Mucosa of gallbladder (tissue), 1 donor: ENCODE results near the gene PRIMA1. TPM values are rescaled to one million over a fixed set of nuclear protein-coding genes. Genes with fewer than 3 reads are reported as not detected.
A peak's percentile ranks its signal among the peaks of the same experiment; 100 is the strongest.

Source experiments
- DNase-seq: peaks from one replicate; pipeline ENCODE4 v3.0.0-alpha.2; 2020; ENCODE audit warnings: low spot score
- total RNA-seq: library from RNA; stranded (reverse); gene quantifications from one replicate; pipeline ENCODE4 v1.2.1, GENCODE V29; 2021
- donor health status: DM: no; HTN: no; CAD: no.

Gene PRIMA1
- total RNA-seq, 1 donor from 2014 or later, result 5.0 TPM

DNA sequence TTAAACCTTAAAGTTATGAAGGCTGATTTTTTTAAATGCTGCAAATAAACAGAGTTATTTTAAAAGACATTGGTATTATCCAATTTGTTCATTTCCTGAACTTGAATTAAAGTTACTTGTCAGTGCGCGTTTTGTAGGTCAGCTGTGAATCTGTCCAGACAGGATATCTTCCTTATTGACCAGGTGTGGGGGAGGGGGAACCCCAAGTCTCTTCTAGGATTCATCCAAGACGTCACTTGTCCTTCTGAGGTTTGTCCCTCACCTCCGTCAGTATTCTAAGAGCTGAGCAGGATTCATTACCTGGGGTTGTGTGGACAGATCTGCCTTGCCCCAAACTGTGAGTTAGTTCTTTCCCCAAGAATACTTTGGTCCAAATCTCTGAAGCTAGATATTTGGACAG lies 8.8 kb upstream of the PRIMA1 start:
- DNase-seq, result no peak

DNA sequence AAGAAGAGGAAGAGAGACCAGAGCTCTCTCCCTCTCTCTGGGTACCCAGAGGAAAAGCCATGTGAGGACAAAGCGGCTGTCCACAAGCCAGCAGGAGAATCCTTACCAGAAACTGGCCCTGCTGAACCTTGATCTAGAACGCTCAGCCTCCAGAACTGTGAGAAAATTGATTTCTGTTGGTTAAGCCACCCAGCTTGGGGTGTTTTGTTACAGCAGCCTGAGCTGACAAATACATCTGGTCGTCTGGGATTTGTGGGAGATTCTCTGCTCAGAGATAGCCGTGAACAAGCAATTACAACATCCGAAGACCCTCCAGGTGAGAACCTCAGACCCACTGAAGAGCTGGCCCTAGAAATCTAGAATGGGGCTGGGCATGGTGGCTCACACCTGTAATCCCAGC lies 6.5 kb upstream of the PRIMA1 start:
- DNase-seq, result no peak

DNA sequence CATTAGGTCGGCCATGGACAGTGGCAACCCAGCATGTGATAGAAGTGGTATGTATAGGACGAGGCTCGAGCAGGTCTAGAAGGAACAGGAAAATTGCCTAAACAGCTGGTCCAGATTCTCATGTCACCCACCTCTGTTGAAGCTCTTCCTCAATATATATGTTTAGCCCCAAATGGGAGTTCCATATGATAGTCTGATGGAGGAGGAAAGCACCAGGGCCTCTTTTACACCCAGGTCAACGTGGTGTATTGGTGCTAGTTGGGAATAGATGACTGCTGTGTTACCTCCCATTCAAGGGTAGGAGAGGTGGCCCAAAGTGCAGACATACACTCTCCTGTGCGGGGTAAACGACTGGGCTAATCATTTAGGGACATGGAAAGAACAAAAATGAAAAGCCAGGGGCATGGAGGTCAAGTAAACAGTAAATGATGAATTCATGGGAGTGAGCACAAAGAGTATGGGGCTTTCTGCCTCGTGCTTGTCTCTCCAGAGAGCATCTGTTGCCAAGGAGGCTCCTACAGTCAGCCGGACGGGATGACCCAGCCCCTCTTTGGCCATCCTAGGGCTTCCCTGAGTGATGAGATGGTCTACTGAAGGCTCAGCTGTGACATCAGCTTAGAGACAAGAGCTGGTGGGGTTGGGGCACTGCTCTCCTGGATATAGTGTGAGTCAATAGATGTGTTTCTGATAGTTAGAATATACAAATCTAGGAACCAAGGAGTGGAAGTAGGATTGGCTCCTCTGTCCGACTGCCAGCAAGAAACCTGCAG lies 5.5 kb upstream of the PRIMA1 start:
- DNase-seq, result no peak

DNA sequence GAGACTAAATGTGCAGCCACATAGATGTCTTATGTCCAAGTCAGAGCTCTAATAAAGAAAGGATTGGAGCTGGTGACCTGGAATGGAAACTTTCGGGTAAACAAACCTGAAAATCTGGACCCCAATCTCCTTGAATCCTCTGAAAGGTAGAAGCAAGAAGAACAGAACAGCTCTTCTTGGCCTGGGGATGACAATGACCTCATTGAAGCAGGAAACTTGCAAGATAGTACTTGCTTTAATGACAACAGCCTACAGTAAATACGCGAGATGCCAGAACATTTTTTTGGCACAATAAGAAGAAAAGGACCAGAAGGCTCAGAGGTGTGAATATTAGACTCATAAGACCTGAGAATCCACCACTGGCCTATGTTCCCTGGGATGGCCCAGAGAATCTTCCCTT lies 4.1 kb upstream of the PRIMA1 start:
- DNase-seq, result no peak

DNA sequence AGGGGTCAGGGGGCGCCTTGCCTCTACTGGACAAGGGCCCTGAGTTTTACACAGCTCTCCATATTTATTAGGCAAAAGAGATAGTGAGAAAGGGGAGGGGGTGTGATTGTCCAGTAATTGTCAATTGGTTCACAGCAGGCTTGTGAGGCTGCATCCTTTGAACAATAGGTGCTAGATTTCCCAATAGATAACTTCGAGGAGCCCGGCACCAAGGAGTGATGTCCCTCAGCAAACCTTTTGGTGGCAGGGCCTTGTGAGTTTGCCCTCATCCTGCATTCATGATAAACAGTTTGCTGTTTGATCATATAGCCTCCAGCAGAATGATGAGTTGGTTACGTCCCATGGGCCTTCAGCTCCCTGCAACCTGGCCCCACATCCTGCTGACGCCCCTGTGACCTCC lies 2.7 kb upstream of the PRIMA1 start:
- DNase-seq, result no peak

DNA sequence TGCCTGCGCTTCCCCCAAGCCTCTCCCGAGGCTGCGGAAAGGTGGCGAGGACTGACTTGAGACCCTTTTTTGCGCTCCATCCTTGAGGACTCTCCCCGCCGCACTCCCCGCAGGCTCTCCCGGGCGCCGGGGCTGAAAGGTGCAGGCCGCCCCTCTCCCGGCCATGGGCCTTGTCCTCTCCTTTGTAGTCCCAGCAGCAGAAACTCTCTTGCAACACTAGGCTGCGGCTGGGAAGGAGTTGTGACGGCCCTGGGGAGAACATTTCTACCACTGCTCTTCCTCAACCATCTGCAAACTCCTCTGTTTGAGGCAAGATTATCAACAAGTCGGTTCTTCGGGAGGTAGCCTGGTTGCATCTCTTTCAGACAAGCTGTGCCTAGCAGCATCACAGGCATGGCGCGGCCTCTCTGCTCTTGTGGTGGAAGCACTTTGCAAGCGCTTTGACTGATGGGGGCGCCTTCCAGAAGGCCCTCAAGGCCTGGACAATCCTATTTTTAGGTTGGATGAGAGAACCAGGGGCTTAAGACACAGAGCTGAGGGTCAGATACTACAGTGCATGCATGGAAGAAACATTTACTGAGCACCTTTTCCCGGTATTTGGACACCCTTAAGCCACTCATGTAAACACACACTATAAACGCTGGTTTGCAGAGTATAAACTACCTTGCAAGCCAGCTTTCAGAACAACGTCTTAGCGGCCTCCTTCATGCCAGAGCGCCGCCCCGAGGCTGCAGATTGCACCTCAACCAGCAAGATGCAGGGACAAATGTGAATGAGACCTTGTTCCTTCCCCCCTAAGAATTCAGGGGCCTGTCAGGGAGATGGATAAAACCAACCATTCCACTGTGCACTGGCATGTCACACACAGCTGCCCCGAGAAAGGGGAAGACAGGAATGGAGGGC lies 1.2 kb upstream of the PRIMA1 start:
- DNase-seq, result no peak

DNA sequence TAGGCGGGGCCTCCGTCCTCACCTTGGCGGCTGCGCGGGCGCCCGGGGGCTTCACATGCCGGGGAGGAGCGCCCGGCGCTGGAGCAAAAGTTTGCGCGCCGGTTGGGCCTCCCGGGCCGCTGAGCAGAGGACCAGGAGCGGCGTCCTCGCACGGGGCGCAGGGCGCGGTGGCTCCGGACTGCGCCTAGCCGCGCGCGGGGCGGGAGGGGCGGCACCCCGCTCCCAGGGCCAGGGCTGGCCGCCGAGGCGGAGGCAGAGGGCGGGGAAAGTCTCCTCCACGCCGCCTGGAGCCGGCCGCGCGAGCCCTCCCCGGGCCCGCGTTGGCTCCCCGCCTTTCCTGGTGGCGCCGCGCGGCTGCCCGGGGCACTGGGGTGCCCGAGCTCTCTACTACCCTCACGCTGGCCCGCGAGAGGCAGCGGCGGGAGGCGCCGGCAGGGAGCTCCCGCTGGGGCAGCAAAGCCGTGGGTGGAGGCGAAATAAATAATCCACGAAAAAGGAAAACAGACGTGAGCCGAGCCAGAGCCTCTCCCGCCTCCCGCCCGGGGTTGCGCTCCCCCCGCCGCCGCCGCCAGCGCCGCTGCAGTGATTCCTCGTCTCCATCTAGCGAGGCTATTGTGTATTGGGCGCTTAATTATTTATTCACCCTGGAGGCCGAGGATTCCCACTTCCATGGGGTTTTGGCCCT lies 400 bp upstream of the PRIMA1 start:
- DNase-seq, result no peak

DNA sequence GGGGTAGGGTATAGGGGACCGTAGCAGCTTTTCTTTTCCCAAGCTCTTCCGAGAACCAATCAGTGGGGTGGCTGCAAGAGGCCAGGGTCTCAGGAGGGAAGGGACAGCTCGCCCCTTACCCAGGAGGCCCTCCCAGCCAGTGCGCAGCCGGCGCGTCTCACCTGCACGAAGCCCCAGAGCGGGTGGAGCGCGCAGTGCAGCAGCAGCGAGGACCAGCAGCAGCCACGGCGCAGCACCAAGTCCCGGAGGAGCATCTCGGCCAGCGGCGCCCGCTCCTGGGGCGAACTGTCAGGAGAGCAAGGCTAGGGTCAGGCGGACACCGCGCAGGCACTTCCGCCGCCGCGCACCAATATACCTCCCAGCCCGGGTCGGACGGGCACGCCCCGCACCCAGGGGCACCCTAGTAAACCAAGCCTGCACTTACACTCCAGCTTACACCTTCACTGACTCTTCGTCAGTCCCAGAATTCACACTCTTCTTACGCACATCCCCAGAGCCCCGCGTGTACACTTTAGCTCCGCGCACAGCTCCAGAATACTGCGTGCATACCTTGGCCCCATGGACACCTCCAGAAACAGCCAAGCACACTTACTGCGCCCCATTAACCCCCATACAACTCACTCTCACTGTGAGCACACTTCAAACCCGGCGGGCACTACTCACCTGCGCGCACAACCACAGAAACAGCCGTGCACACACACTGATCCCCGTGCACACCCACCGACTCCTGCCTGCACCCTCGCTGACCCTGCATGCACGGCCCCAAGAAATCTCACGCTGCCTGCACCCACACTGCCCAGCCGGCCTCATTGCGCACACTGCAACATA lies 606 bp downstream of the PRIMA1 start:
- no peak for DNase-seq

DNA sequence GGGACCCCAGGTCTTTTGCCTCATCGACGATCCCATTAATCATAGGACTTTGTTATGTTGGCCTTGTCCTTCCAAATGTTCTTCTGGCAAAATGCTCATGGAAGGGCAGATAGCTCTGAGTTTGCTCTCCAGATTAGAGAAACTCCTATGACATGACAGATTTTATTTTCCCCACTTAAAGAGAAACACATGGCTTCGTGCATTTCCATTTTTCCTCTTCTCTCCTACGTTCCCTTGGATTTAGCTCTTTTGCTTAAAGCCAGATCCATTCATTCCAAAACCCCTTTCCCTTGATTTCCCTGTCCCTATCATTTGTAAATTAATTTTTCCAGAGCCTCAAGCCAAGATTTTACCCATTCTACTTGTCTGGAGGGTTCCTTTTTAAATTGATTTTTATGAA lies 2.9 kb downstream of the PRIMA1 start:
- no peak for DNase-seq

DNA sequence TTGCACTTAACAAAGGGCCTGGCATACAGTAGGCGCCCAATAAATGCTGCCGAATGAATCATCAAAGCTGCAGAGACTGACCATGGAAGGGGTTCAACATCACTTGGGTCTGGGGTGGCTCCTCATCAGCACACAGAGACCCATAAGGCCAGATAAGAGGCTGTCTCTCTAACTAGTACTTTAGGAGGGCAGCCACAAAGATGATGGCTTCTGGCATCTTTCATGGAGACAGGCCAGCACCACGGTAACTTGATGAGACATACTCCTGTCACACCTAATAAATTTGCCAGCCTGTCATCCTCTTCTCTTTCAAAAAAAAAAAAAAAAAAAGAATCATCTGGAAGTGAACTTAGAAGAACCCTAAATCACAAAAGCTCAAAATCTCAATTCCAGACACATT lies 3.4 kb downstream of the PRIMA1 start:
- DNase-seq, result no peak

DNA sequence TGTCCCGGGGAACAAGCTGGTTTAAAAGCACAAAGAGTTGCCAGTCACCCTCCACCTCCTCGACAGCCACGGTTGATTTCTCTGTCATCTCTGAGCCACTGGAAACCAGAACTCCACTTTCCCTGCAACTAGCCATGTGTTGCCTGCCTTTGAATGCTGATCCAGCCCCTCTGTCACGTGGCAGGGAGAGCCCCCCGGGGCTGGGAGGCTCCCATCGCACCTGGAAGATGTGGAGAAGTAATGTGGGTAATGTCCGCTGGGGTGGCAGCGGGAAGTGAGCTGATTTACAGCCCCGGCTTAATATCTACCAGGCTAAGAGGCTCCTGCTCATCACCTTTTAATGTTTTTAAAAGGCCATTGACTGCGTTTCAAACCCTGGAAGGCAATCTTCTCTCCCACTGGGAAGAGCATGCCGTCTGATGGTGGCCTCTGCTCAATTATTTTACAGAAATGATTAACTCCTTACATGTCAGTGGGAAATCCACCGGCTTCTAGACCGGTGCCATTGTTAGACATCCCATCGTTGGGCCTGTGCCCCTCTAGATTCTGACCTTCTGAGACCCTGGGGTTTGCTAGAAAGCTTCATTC lies 7.4 kb downstream of the PRIMA1 start:
- DNase-seq, result no peak

DNA sequence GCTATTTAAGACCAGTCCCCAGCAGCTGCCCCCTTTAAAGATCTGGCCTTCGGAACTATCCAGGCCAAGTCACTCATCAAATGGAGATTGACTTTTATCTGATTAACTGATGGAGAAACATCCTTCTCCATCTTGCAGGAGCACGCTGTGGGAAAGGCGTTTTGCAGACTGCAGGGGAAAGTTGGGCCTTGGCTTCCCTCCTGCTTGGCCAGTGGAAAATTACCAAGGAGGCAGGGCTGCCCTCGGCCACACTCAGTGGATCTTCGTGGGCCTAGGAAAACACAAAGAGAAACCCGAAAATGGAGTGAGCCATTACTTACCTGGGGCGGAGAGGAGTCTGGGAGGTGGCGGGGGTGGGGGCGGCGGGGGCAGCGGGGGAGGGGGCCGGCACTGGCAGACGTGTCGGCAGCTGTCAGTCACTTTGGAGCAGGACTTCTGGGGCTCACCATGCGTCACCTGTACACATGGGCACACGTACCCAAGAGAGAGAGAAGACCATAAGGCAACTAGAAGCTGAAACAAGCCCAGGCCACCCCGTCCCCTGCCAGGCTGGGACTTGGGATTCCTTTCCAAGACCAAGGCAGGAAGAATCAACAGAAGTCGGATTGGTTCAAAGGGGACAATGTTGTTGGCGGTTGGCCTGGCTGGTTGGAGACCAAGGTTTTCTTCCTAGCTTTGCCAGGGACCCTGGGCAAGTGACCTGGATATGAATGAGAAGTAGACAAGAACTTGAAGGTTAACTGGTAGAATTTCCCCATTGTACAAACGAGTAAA lies 9.2 kb downstream of the PRIMA1 start:
- DNase-seq, result no peak

DNA sequence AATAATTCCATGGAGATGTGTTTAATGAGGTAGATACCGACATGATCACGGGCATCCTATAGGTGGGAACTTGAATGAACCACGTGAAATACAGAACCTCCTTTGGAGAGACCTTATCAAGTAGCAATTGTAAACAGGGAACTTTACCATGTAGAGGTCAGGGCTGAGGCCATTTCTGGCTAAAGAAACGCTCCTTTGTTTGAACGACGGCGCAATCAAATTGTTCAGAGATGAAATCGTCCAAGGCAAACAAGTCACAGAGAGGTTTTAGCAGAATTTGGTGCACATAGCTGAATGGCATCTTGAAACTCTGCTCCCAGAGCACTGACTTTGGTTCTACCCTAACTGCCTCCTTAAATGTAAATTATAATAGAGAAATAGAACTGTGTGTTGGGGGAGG lies 9.8 kb downstream of the PRIMA1 start:
- DNase-seq, result no peak

DNA sequence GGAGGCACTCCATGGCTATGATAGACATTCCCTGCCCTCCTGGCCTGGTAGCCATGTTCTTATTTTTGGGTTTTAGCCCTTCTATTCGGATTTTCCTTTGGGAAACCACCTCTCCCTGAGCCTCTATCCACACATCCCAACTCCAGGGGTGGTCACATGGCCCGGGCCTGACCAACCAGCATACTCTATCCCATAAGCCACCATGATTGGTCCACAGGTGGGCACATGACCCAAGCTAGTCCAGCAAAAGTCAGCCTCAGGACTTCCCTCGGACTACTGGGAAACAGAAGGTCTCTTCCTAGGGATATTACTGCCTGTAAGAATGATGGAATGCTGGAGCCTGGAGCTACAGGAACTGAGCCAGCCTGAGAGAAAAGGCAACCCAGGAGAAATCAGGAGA lies 12.5 kb downstream of the PRIMA1 start:
- no peak for DNase-seq

DNA sequence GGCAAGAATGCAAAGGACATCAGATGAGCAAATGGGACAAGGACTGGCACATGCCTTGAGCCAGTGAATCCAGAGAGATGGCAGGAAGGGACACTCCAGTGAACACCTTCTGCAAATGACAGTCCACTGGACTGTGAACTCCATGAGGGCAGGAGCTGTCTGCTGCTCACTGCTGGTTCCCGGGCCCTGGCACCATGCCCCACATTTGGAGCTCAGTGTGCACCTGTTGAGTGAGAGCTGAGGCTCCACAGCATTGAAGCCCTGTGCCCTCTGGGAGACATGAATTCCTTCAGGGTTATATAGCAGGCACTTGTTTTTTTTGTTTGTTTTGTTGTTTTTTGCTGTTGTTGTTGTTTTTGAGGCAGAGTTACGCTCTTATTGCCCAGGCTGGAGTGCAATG lies 13.1 kb downstream of the PRIMA1 start:
- no peak for DNase-seq

DNA sequence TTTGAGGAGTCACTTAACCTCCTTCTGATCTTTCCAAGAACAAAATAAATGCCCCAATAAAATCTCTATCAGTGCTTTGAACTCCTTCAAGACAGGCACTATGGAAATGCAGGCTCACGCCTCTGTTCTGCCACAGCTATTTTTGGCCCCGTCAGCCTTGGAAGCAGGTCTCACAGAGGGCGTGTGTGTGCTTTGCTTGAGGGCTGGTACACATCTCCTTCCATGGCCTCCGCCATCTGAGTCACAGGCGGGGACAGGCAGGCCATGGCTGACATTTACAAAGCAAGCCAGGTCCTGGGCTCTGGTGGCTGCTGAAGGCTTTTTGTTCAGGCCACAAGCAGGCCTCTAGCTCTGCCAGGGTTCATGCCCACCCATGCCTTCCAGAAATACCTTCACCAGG lies 16.0 kb downstream of the PRIMA1 start:
- no peak for DNase-seq

DNA sequence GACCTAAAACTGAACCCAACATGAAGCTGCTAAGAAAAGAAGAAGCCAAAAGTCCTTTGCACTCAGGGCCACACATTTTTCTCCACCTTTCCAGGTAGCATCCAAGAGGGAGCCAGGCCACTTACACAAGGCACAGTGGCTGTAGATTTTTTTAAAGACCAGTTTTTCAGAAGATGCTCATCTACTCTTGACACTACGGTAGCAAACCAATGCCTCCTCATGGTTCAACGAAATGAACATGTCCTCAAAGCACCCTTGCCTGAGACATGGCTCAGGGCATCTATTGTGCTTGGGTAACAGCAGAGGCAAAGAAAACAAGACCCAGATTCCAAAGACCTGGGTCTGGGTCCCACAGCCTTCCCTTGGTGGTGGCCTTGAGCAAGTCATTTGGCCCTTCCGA lies 22.3 kb downstream of the PRIMA1 start:
- no peak for DNase-seq

DNA sequence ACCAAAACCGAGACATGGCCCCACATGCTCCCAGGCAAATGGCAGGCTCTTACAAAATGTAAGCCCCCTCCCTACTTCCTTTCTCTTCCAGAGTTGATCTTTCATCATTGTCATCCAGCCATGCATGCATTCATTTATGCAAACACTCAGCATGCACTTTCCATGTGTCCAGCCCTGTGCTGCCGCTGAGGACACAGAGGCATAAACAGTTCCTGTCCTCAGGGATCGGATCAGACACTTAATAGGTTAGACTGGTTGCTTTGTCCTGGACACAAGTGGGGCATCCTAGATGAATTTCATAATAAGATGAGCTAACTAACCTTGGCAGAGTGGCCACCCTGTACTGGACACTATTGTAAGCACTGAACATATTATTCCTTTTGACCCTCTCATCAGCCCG lies 23.1 kb downstream of the PRIMA1 start:
- no peak for DNase-seq

DNA sequence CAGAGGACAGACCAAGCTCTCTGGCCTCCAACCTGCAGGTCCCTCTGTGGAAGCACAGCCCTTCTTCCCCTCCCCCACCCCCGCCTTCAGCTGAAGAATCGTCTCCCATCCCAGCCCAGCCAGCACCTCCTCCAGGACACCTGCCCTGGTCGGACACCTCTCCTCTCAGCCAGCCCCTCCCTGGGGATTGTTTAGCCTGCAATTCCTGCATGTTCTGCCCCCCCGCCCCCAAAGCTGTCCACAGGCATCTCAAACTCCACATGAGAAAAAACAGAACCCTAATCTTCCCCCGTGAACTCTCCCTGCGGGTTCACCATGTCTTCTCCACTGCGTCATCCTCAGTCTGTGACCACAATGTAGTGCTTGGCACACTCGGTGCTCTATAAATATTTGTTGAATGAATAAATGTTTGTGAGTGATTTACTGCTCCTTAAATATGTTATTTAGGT lies 24.1 kb downstream of the PRIMA1 start:
- DNase-seq, result peak; percentile 19

DNA sequence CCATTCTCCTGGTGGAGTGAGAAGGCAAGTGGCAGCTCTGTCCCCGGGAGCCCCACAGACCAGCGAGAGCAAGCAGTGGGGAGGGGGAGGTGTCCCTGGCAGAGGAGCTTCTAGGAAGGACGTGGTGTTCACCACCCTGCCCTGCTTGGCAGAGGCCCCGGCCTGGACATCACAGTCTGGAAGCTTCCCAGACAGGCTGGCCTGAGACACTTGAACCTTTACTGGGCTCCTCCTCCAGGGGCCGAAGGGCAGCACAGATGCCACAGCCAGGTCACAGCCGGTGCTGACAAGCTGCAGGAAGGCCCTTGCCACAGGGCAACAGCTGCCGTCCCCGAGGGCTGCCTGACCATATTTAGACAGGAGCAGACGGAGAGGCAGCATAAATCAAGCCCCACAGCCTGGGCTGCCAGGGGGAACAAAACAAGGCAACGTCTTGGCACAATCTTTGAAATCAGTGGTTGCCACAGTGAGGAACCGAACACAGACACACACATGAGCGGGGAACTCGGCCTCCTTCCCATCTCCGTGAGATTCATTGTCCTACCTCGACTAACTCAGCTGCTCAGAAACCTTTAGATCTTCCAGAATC lies 28.5 kb downstream of the PRIMA1 start:
- DNase-seq, result no peak
